Stromal cell of bone marrow (primary cell): ENCODE data around the gene HEPACAM.

ENCODE experiments used
- DNase-seq: peaks from one replicate; pipeline ENCODE4 v3.0.0-alpha.2; 2012; ENCODE audit warnings: low read depth

HEPACAM gene

DNA sequence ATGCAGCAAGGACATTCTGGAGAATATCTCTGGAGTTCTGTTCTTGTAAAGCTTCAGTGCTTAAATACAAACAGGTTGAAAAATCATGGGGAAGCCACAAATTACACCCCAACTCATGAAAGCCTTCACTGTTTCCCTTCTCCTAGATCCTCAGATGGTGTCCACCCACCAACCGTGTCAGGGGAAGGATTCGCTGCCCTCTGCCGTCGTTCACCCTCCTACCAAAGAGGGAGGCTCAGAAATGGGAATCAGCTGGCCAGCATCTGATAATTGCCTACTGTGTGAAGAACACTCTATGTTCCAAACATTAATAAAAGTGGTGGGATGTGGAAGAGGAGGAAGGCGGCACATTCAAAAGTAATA, 7.4 kb upstream of the HEPACAM start:
- no peak for DNase-seq

DNA sequence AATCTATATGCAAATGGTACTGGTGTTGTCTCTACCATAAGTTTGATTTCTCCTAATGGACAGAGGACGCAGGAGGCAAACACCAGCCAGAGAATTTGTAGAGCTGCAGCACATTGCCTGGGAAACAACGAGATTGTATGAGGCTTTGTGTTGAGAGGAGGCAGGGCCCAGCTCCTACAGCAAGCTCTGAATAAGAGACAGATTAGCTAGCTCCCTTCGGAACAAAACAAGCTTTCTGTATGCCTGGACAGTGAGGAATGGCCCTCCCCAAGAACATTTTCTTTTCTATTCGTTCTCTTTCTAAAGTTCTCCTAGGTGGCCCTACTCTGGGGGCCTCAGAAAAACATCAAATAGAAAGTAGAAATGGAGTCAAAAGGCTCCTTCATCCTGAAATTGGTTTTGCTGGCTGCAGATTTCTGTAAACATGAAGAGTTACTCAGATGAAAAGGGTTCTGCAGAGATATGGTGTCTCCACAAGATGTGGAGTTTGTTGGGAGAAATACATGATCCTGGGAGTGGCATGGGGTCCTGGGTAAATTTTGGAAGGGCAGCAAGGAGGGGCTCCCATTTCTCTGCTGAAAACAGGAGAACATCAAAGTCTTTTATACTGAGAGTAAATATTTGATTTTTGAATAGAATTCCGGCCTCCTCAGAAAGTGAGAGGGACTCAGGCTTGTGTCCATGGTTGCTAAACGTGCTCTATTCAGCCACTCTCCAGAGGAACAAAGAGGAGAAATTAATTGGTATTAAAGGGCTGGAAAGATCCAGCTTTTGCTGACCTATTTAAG, 6.8 kb upstream of the HEPACAM start:
- no peak for DNase-seq

DNA sequence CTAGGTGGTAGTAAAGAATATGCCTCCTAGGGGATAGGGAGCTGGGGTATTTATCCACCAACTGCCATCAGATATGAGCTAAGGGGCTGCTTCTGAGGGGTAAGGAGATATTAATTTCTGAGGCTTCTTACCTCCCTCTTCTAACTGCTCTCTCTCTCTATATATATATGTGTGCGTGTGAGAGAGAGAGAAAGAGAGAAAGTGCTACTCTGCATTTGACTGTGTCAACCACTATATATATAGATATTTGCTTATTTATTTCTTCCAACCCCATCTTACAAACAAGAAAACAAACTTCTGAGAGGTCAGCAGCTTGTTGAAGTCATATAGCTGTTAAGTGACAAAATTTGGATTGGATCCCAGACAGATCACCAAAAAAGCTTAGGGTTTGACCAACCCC, 5.9 kb upstream of the HEPACAM start:
- no peak for DNase-seq

DNA sequence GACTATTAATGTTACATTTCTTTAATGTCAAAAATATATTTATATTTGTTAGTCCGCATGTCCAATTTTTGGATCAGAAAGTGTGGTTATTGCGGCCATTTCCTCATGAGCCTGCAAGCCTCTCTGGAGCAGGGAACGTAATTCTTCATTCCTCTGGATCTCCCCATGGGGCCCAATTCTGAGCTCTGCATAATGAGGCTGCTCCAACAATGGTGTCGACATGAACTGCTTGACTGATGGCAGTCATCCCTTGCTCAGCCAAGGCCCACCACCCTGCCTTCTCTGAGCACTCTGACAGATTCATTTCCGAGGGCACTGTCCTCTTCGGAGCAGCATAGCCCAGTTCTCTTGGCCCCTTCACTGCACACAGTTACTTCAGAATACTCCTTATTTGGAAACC, 3.1 kb upstream of the HEPACAM start:
- no peak for DNase-seq

DNA sequence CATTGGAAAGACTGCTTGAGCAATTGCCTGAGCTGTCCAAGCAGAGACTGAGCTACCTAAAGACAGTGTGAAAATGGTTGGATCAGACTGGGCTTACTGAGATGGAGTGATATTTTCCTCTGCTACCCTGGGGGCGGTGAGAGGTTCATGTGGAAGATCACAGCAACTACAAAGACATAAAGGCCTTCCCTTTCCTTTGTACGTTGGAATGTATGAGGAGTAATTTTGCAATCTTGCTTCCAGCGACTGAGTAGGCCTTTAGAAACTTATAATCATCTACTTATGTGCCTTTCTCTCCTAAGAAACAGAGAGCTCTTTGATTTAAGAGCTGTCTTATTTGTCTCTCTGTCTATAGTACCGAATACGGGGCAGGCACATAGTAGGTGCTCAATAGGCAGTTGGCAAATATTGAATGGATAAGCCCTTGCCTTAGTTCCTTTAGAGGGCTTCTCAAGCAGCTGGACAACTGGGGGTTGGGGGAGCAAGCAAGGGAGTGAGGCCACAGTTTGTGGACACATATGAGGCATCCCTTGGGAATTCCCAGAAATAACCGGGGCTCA, 2.4 kb upstream of the HEPACAM start:
- no peak for DNase-seq

DNA sequence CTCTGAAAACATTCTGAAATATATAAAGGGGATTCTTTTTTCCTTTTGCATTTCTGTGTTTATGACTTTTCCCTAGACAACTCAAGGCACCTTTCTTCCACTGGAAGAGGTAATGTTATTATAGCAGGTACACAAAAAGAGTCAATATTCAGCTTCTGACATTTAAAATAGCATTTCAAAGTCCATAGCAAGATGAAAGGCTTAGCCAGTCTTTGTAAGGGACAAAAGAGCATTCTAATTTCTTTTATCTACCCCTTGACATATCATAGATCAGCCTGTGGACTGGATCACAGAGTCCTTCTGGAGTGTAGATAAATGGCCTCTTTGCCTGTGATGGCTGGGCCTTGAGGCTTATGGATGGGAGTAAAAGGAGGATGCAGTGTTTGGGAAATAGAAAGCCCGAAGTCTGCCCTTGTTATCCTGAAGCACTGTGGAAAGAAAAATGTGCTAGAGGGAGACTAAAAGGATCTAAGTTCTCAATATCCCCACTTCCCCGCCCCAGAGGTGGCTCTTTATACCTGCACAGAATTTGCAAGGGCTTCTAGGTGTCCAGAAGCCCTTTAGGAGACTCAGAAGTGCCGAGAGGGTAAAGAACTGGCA, 1.6 kb upstream of the HEPACAM start:
- DNase-seq, result no peak

DNA sequence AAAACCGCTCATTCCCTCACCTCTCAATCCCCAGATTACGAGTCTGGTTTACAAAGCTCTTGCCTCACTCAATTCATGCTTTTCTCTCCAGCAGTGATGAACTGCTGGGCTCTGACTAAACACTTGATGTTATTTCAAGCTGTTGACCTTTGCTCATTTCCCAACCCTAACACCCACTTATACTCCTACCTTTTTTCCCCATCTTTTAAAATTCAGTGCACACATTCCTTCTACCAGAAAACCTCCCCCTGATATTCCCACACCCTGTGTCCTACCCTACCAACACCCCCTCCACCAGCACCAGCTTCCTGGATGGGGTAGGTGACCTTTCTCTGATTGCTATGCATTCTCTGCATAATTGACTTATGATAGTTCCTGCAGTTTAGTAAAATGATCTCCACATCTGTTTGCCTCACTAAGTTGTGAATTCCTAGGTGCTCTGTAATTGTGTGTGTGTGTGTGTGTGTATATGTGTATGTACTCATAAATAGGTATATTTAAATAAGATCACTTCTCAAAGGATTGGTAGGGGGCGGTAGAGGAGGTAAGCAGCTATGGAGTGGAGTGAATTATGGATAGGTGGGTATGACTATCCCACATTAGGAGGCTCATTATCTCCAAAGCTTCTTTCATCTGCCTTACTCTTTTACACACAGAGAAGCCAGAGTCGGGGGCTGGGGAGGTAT, 842 bp downstream of the HEPACAM start:
- DNase-seq, result no peak

DNA sequence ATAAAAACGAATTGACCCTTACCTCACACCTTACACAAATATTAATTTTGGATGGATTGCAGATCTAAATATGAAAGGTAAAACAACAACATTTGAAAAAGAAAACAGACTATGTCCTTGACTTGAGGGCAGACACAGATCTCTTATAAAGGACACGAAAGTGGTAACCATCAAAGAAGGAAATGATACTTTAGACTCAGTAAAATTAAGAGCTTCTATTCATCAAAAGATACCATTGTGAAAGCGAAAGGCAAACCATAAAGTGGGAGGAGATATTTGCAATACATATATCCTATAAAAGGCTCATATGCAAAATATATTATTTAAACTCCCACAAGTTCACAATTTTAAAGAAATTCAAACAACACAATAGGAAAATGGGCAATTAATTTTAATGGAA, 5.0 kb downstream of the HEPACAM start:
- DNase-seq, result no peak

DNA sequence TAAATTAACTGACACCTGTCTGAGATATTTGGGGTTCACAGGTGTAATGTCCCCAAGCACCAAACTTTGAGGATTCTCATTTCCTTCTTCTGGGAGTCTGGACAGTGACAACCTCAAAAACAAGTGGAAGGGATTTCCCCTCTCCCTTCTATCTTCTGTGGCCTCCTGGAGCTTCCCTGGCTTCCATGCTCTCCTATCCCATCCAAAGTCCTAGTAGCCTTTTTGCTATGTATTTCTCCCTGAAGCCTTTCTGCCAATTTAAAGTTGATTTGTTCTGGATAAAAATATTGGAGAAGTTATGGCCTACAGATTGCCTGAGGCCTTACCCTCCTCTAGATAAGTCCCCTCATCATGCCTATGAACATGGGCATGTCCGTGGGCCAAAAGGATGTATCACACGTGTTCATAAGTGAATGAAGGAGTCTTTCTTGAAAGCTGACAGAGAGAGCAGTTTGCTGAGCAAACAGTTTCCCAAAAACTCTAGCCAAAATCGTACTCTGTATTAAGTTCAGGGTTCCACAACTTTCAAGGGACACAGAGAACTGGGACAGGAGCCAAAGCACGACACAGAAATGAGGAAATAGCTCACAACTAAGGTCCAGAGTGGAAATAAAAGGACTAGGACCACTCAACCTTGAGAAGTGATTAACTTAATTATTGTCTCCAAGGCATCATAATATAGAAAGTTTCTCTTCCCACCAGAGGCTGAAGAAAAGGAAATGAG, 6.7 kb downstream of the HEPACAM start:
- no peak for DNase-seq

DNA sequence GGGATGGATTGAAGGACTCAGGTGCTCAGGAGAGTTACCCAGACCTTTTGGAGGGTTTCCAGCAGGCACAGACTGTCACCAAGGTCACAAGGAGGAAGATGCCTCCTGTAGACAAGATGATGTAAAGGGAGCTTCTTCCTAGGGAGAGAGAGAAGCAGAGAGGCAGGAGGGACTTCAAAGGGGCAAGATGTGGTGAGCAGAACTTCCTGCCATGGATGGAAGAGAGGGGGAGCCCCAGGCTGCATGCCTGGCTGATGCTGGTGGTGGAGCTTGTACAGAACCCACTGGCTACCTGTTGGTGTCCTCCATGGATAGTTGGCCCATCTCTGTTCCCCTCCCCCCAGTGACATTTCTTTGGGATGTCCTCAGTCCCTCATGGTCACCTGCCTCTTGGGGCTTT, 12.6 kb downstream of the HEPACAM start:
- DNase-seq, result no peak

DNA sequence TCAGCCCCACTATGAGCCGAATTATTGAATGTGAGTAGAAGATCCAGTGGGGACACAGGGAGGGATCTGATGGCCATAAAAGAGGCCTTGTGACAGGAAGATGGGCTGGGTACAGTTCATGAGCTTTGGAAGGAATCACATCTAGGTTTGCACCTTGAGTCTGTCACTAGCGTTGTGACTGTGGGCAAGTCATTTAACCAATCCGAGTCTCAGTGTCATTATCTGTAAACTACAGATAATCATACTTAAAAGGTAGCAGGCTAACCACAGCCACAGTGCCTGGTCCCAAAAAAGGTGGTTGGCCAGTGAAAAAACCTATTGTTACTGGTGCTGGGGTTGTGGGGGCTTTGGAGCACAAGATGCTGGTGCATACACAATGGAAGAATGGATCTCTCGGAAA, 13.0 kb downstream of the HEPACAM start:
- DNase-seq, result no peak

DNA sequence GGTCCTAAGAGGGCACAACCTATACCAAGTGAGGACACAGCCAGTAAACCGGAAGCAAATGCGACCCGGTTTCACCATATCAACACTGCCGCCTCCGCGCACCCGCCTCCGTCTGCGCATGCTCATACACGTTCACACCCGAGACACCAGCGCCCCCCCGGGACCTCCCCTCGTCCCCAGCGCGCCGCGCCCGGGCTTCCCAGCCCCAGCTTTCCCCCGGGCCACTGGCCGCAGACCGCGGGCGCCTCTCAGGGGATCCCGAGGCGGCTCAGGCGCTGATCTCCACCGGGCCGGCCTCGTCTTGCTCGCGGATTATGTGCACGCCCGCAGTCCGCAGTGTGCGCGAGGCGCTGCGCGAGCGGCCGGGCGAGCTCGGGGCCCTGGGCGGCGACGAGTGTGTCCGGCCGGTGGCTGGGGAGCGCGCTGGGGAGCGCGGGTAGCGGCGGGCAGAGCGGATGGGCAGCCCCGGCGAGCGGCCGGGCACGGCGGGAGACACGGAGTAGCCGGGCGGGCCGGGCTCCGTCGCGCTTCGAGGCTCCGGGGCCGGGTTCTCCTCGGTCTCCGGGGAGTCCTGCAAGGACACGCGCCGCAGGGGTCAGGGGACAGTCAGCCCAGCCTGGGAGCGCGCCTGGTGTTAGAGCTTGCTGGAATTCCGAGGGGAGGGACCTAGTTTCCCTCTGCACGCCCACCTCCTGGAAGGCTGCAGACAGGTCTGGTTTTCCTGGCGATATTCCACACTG, 14.8 kb downstream of the HEPACAM start:
- no peak for DNase-seq

DNA sequence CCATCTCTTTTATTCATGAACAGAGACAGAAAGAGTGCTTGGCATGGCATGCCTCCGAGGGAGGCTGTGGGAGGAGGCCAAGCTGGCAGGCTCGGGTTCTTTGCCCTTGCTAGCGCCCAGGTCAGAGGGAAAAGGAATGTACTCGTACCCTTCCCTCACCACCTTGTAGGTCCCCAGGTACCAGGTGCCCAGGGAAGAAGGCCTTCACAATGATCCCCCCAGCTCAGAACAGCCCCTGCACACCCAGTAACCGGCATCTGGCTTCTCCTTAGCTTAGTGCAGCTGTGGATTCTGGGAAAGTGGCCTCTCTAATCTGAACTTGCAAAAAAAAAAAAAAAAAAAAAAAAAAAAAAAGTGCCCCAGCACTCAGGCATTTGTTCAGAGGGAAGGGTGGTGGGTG, 15.5 kb downstream of the HEPACAM start:
- DNase-seq, result no peak

DNA sequence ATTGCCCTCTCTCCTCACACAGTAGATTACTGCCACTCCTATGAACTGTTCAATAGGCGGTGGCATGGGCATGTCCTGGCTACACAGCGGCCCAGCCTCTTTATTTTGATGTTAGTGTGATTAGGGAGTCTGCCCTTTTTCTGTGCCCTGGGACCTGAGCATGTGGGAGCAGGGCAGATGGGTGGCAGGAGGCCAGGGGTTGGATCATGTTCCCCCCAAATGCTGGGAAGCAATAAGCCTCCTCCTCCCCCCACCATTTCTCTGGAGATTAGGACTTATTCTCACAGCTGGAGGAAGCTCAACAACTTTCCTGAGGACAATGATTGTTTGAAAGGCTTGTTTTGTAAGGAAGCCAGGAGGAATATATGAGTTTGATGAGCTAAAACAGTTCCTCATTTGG, 15.9 kb downstream of the HEPACAM start:
- no peak for DNase-seq

DNA sequence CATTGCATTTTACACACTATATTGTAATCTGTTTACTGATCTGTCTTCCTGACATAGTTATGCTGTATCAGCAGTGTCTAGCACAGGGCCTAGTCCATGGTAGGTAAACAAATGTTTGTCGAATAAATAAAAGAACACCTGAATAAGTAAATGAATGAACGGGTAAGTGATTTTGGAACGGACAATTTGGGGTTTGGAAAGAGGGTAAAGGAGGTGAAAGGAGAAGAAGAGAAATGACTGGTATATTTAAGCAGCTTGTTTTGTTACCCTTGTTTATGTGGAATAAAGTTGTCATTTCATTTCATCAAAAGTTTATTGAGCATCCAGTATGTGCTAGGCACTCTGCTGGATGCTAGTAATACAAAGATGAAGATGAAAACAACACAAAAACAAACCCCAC, 16.9 kb downstream of the HEPACAM start, which contains the start of gene HEPN1:
Gene HEPN1 (plus strand): TSS at position 301 of the 400 bp plus-strand sequence.
- DNase-seq, result no peak

DNA sequence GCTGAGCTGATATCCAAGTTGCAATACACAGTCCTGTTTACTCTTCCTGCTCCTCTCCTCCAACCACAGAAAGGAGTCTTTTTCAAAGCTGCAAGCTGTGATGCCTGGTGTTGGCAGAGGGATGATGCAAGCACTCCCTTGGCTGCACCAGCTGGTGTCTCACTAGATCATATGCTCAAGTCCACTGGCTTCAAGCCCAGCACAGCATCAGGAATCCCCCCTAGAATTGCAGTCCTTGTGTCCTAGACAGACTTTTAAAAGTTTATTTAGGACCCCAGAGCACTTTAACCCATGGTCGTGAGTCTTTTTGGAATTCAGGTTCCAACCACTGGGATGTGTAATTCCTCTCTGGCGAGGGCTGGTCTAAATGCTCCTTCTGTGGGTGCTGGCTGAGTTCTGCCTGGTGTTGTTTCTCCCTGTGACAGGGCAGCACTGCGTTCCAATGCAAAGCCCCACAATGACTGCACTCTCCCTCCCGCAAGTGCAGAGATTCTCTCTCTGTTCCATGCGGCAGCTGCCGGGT, 18.7 kb downstream of the HEPACAM start:
- DNase-seq, result no peak

DNA sequence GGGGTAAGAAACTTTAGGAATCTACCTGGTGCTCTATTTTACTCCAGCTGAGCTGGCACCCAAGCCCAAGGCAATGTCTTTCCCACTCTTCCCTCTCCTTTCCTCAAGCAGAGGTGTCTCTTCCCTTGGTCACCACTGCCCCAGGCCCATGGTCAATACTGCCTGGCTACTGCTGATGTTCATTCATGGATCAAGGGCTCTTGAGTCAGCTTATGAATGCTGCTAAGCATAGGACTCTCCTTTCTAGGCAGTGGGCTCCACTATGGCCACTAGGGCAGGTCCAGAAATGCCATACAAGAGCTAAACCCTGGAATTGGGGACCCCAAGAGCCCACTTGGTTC, 19.5 kb downstream of the HEPACAM start:
- no peak for DNase-seq

DNA sequence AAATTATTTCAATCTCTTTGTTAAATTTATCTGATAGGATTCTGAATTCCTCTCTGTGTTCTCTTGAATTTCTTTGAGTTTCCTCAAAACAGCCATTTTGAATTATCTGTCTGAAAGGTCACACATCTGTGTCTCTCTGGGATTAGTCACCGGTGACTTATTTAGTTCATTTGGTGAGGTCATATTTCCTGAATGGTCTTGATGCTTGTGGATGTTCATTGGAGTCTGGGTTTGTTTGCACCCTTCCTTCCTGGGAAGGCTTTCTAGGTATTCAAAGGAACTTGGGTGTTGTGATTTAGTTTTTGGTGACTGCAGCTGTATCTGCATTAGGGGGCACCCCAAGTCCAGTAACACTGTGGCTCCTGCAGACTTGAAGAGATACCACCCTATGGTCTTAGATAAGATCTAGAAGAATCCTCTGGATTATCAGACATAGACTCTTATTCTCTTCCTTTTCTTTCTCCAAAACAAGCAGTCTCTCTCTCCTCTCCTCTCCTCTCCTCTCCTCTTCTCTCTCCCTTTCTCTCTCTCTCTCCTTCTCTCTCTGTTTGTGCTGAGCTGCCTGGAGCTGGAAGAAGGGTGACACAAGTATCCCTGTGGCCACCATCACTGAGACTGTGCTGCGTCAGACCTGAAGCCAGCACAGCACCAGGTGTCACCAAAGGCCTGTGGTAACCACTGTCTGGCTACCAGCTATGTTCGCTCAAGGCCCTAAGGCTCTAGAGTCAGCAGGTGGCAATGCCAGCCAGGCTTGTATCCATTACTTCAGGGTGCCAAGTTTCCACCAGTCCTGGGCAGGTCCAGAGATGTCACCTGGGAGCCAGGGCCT, 20.1 kb downstream of the HEPACAM start:
- DNase-seq, result no peak

DNA sequence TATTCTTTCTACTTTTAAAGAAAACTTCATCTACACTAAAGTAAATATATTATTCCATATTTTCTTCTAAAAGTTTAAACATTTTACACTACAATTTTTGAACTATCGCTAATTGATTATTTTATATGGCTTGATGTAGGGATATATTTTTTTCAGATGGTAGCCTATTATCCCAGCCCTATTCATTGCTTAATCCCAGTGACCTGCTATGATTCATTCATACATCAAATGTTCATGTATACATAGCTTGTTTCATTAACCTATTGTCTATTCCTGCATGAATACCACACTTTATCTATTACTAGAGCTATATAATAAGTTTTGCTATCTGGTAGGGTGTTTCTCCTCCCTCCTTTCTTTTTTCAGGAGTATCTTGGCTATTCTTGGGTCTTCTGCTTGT, 33.2 kb downstream of the HEPACAM start:
- DNase-seq, result no peak

DNA sequence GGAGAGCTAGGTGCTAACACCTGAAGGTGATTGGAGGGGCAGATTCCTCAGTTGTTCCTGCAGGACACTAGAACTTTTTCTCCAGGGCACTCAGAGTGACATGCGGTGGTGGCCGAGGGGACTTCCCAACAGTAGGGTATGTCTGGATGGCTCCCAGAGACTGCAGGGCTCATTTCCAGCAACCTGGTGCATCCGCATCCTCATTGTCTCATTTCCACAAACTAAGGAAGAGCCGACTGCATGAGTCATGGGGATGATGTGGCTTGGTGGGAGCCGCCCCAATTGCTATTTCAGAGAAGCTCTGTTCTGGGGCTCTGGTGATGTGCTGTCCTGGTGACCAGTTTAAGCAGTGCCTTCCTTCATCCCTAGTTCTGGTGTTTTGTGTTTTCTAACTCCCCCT, 35.4 kb downstream of the HEPACAM start:
- peak; percentile 68 for DNase-seq
